ENCODE results near the gene CHST10.

DNA sequence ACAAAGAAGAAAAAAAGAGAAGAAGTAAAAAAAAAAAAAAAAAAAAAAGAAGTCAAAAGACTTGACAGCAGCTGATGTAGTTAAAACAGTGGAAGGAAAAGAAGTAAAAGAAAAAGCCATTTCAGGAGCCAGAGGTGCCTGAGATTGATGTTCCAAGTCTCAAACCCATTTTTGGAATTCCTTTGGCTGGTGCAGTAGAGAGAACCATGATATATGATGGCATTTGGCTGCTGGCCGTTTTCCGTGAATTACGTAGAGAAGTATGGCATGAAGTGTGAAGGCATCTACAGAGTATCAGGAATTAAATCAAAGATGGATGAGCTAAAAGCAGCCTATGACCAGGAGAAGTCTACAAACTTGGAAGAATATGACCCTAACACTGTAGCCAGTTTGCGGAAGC lies 7.6 kb upstream of the CHST10 start:
- TF ChIP-seq EP300 (IDR thresholded peaks at IDR 0.05) (no peak), POLR2A (IDR thresholded peaks at IDR 0.05) (no peak)
